Fibroblast of lung (primary cell): ENCODE results near the gene SLC25A12.

Experiments
- CTCF ChIP-seq, 2 donors: IDR thresholded peaks in 1 of 2; conservative IDR thresholded peaks in 1 of 2; 1 replicate in 1 of 2; 2 replicates in 1 of 2; pipeline ENCODE4 v1.5.1; 2011 to 2012; ENCODE audit warnings: low read length in 2 of 2, control low read depth in 1 of 2, inconsistent platforms in 1 of 2, low read depth in 1 of 2, mild to moderate bottlenecking in 1 of 2
- EZH2 ChIP-seq: IDR thresholded peaks from 2 replicates; pipeline ENCODE4 v1.5.1; 2012; ENCODE audit warnings: low read length, control low read depth, mild to moderate bottlenecking; ENCODE audit errors: missing control alignments

- no peak for TF ChIP-seq CTCF (conservative IDR thresholded peaks at IDR 0.05 in 1 of 2, IDR thresholded peaks at IDR 0.05 in 1 of 2; ENCODE audit: low read depth in 1 of 2, low read length in 2 of 2)
- no peak for TF ChIP-seq EZH2
These were observed 80.9 kb downstream of the SLC25A12 start for GRCh38 chr2:171813126-171813525.
